HG02970 (cell line): ENCODE data around the gene MYLK4.

ENCODE experiments used
- ATAC-seq: cut with Tn5 transposase; IDR thresholded peaks from one replicate; pipeline ENCODE4 v1.9.1; 2021; ENCODE audit warnings: mild to moderate bottlenecking, moderate library complexity, moderate number of reproducible peaks; ENCODE audit not compliant: unreplicated experiment, low FRiP score

MYLK4 gene

DNA sequence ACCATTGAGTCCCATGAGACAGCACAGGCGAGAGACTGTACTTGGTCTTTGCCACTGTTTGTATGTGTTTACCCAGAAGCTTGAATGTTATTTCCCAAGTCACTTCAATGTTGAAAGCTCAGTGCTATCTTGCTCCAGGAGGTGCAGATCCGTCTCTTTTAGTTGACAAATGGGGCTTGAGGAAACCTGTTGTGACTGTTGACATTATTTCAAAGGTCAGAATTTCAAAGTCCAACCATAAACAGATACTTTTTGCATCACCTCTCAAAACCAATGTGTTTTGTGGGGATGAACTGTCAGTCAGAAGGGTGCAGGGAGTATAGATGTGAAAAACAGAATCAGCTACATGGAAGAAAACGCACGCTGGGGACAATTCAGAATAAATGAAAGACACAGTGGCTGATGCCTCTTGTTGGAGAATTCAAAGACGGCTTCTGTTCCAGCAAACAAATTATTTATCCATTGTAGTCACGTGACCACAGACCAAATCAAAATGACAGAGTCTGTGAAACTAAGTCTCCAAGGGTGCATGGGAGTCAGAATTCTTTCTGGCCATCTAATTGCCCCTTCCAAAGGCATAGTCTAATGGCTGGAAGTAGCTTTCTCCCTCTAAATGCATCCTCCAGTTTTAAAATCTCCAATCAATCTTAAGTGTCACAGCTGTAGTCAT, 83.7 kb downstream of the MYLK4 start:
- ATAC-seq: no peak

GRCh38 chr6:2665146-2666070, 85.3 kb downstream of the MYLK4 start:
- ATAC-seq: no peak

DNA sequence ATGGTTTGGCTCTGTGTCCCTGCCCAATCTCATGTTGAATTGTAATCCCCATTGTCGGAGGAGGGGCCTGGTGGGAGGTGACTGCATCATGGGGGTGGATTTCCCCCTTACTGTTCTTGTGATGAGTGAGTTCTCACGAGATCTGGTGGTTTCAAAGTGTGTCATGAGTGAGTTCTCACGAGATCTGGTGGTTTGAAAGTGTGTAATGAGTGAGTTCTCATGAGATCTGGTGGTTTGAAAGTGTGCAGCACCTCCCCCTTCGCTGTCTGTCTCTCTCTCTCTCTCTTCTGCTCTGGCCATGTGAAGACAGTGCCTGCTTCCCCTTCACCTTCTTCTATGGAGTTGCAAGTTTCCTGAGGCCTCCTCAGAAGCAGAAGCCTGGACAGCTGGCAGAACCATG, 87.6 kb downstream of the MYLK4 start:
- no peak for ATAC-seq

- ATAC-seq: no peak
Measured at GRCh38 chr6:2661651-2662050, 89.1 kb downstream of the MYLK4 start.

DNA sequence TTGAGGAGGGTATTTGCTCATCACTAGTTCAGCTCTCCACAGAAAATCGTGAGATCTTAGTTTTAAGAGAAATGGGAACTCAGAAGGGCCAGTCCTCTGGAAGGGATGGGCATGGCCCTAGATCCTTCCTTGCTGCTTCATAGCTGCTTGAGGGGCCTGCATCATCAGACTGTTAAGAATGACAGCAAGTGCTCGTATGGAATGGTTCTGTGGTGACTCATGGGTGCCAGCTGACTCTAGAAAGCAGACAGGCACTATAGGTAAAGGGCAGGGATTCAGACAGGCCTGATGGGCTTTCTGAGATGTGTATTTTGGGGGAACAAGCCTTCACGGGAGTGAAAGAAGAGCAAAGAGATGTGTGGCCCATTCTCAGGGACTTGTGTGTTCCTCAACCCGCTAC, 90.8 kb downstream of the MYLK4 start:
- no peak for ATAC-seq

GRCh38 chr6:2659381-2659780, 91.3 kb downstream of the MYLK4 start:
- no peak for ATAC-seq

GRCh38 chr6:2658788-2659187, 91.9 kb downstream of the MYLK4 start:
- no peak for ATAC-seq

- no peak for ATAC-seq
Measured at GRCh38 chr6:2656460-2657079, 94.2 kb downstream of the MYLK4 start.

DNA sequence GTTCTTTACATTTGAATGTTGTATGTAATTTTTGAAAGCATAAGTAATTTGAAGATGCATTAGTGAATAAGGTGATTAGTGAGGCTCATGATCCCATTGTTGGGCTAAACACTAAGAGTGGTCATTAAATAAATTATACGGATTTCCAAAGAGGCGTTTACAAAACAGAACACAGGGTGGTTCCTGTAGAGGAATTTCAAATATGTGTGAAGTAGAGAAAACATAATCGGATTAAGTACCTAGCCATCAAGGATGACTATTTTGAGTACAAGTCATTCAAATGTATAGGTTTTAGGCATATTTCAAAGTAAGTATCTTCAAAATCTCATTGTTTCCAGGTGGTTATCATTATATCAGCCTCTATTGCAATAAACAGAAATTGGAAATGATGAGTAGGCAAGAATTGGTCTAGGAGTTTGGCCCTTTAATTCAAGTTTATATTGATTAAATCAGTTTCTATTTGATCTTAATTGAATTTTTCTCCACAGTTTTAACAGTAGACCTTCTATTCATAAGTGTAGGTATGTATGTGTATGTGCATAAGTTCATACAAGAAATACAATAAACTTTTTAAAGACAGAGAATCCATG, 94.8 kb downstream of the MYLK4 start:
- no peak for ATAC-seq

DNA sequence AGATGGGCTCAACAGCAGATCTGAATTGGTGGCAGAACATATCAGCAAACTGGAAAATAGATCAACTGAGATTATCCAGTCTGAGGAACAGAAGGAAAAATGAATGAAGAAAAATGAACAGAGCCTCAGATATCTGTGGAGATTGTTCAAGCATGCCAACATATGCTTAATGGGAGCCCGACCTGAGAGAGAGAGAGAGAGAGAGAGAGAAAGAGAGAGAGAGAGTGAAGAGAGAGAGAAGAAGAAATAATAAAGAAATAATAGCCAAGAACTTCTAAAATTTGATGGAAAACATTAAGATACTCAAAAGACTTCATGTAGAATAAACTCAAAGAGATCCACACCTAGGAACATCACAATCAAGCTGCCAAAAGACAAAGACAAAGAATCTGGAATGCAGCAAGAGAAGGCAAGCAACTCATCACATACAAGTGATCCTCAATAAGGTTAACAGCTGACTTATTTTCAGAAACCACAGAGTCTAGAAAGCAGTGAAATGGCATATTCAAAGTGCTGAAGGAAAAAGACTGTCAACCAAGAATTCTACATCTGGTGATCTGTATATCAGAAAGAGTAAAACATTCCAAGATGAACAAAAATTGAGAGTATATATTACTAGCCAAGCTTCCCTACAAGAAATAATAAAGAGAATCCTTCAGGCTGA, 97.2 kb downstream of the MYLK4 start:
- no peak for ATAC-seq

DNA sequence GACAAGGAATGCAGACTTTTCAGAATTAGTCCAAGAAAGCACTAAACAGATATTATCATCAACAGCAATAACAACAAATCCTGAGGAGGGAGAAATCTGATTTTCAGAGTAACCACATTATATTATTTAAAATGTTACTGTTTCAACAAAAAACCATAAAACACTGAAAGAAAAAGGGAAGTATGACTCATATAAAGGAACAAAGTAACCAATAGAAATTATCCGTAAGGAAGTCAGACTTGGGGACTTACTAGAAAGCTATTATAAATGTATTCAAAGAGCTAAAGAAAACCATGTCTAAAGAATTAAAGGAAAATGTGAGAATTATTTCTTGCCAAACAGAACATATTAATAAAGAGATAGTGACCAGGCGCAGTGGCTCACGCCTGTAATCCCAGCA, 98.1 kb downstream of the MYLK4 start:
- no peak for ATAC-seq

- ATAC-seq: no peak
Measured at GRCh38 chr6:2651961-2652360, 98.8 kb downstream of the MYLK4 start.

GRCh38 chr6:2651536-2651935, 99.2 kb downstream of the MYLK4 start:
- no peak for ATAC-seq

GRCh38 chr6:2646346-2646745, 104.4 kb downstream of the MYLK4 start:
- ATAC-seq: no peak

DNA sequence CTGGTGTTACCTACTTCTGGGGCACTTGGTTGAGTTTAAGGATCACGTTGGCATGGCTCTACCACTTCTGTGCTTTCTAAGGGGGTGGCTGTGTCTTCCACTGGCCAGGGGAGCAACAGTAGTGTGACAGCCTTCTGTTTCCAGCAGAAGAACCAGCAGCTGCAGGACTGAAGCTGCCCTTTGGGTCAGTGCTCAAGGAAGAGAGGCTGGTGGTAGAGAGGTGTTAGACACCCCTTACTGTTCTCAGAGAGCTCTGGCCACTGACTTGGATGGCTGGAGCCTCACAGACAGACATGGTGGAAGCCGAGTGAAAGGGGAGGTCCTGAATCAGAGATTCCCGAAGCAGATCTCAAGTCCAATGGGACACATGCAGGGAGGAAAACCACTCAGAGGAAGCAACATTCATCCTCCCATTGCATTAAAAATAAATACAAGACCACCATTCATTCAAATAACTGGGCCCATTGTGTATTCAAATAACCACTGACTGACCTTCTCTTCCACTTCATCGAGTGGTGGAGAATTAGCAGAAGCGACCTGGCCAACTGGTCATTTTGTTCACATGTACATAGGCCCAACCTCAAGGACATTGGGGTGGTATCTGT, 106.7 kb downstream of the MYLK4 start:
- ATAC-seq: no peak

GRCh38 chr6:2643130-2643529, 107.6 kb downstream of the MYLK4 start:
- no peak for ATAC-seq

- ATAC-seq: no peak
Measured at GRCh38 chr6:2641044-2641725, 109.5 kb downstream of the MYLK4 start.

- no peak for ATAC-seq
Measured at GRCh38 chr6:2640551-2640950, 110.2 kb downstream of the MYLK4 start.

DNA sequence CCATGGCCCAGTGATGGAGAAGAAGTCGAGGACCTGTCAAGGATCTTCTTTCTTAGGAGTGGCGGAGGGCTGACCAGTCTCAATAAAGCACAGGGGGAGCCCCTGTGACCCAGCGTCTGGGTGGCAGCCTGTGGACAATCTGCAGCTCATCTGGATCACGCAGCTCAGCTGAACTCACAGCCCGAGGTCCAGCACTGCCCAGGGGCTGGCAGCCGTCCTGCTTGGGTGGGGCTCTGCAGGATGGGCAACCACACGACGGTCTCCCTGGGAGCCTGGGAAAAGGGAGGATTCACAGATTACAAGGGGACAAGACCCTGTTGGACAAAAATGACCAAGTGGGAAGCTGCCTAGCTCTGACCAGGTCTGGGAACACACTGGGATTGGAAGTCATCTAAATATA, 110.8 kb downstream of the MYLK4 start:
- no peak for ATAC-seq

DNA sequence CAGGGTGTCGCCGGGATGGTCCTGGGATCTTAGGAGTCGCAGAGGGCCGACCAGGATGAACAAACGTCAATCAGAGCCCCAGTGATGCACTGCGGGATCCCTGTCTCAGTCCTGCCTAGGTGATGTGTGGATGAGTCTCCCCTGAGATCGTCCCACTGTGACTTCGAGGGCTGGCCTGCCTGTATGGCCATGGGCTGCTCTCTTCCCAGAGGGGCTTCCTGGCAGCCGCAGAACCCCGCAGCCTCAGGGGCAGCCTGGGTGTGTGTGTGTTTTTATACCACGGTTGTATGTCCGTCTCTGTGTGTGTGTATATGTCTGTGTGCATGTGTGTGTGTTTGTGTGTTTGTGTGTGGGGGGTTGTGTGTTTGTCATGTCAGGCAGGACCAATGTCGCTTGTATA, 111.6 kb downstream of the MYLK4 start:
- ATAC-seq: no peak
